C1 segment of cervical spinal cord (tissue), 14 donors: Measurements from ENCODE around the gene C12orf54.
A peak's percentile ranks its signal among the peaks of the same experiment; 100 is the strongest.

Experiments
- DNase-seq, 14 donors: peaks; one replicate each; lab custom pipeline; 2025; lab: John Stamatoyannopoulos, UW

Gene C12orf54

GRCh38 chr12:48508987-48509386 is 26.7 kb downstream of the C12orf54 start:
- no peak for DNase-seq

- no peak for DNase-seq
Observed at GRCh38 chr12:48510111-48510510, 27.8 kb downstream of the C12orf54 start.

GRCh38 chr12:48512855-48513254 is 30.6 kb downstream of the C12orf54 start:
- no peak for DNase-seq

- DNase-seq: no peak
Observed at GRCh38 chr12:48514728-48515127, 32.4 kb downstream of the C12orf54 start.

GRCh38 chr12:48520381-48520780 is 38.1 kb downstream of the C12orf54 start:
- DNase-seq: peak in 1 of 14 donors; percentile 1

- no peak for DNase-seq
Observed at GRCh38 chr12:48525332-48525731, 43.0 kb downstream of the C12orf54 start, which contains the start of gene OR8S1. TSS of gene OR8S1 (plus strand) at chr12:48525632. CDS start at chr12:48525632, 0 bp downstream.

- DNase-seq: no peak
Observed at GRCh38 chr12:48527891-48528670, 45.8 kb downstream of the C12orf54 start.

GRCh38 chr12:48532601-48533000 is 50.3 kb downstream of the C12orf54 start:
- no peak for DNase-seq

GRCh38 chr12:48536602-48537001 is 54.3 kb downstream of the C12orf54 start:
- no peak for DNase-seq

- DNase-seq: peak in 6 of 14 donors; percentile 1 to 30 (median 7)
Observed at GRCh38 chr12:48542300-48542928, 60.1 kb downstream of the C12orf54 start.

- DNase-seq: no peak
Observed at GRCh38 chr12:48545833-48546469, 63.7 kb downstream of the C12orf54 start.
